ENCODE results near the gene COMT.

GRCh38 chr22:19975707-19976035 lies 34.1 kb downstream of the COMT start:
- TF ChIP-seq EZH2 (IDR thresholded peaks at IDR 0.05; ENCODE audit: insufficient read depth, poor library complexity, severe bottlenecking) = no peak
- TF ChIP-seq EZH2phosphoT487 (IDR thresholded peaks at IDR 0.05; ENCODE audit: insufficient read depth, low read depth) = no peak
